K562 (cell line): Measurements from ENCODE around the gene ATF3.

Experiments
- CBFB ChIP-seq: sonication (generic); formaldehyde crosslinking; IDR thresholded peaks from 2 replicates; pipeline ENCODE4 v1.4.0; 2020; ENCODE audit warnings: mild to moderate bottlenecking, missing genetic modification reagents
- CBX3 ChIP-seq, 2 experiments: IDR thresholded peaks; 1 replicate in 1 of 2; 2 replicates in 1 of 2; pipeline ENCODE4 v1.6.1; 2012; ENCODE audit warnings: inconsistent platforms in 2 of 2, low read length in 2 of 2, borderline replicate concordance in 1 of 2, control low read depth in 1 of 2
- CTCF ChIP-seq, 3 experiments: IDR thresholded peaks in 2 of 3; conservative IDR thresholded peaks in 1 of 3; 2 replicates each; pipeline ENCODE4 v1.5.1; 2011 to 2012; ENCODE audit warnings: low read length in 3 of 3, mild to moderate bottlenecking in 3 of 3, control low read depth in 2 of 3, improper control_type of control experiment in 1 of 3, inconsistent platforms in 1 of 3, low read depth in 1 of 3, mixed read lengths in 1 of 3, moderate library complexity in 1 of 3; ENCODE audit not compliant: insufficient read depth in 2 of 3
- HOMEZ ChIP-seq: fragments of 250-450 bp; sonication (Bioruptor Pico); IDR thresholded peaks from 2 replicates; pipeline ENCODE4 v1.4.0; 2020; ENCODE audit warnings: mild to moderate bottlenecking, moderate library complexity
- MAFK ChIP-seq: IDR thresholded peaks from 2 replicates; pipeline ENCODE4 v1.6.1; 2011; ENCODE audit warnings: low read length, improper control_type of control experiment
- NONO ChIP-seq, 2 experiments: fragments of 200-400 bp in 1 of 2; fragments of 450-650 bp in 1 of 2; formaldehyde crosslinking in 1 of 2; IDR thresholded peaks; 2 replicates each; pipeline ENCODE4 v1.6.1; 2017; ENCODE audit warnings: low read depth in 2 of 2, mild to moderate bottlenecking in 2 of 2, moderate library complexity in 2 of 2, low read length in 1 of 2
- POLR2A ChIP-seq: fragments of 450-650 bp; conservative IDR thresholded peaks from 2 replicates; pipeline ENCODE4 v1.6.1; 2016
- RBM25 ChIP-seq: fragments of 200-400 bp; formaldehyde crosslinking; IDR thresholded peaks from 2 replicates; pipeline ENCODE4 v1.6.1; 2018; ENCODE audit warnings: low read length, low read depth, moderate library complexity; ENCODE audit not compliant: severe bottlenecking
- ZBTB33 ChIP-seq: sonication (generic); formaldehyde crosslinking; IDR thresholded peaks from 2 replicates; pipeline ENCODE4 v1.8.1; 2023; ENCODE audit warnings: mild to moderate bottlenecking, missing genetic modification reagents
- ZBTB8A ChIP-seq: fragments of 450-650 bp; IDR thresholded peaks from 2 replicates; pipeline ENCODE4 v1.6.1; 2018; ENCODE audit warnings: mild to moderate bottlenecking, moderate library complexity; ENCODE audit not compliant: partially characterized antibody
- ZNF140 ChIP-seq: fragments of 250-450 bp; sonication (Bioruptor Pico); IDR thresholded peaks from 2 replicates; pipeline ENCODE4 v1.8.0; 2021; ENCODE audit warnings: moderate library complexity, mild to moderate bottlenecking, inconsistent platforms
- ZNF146 ChIP-seq: IDR thresholded peaks from one replicate; pipeline ENCODE4 v1.6.1; 2018; ENCODE audit warnings: missing compliant biosample characterization; ENCODE audit not compliant: unreplicated experiment
- ZNF785 ChIP-seq: fragments of 250-450 bp; sonication (Bioruptor Pico); IDR thresholded peaks from 2 replicates; pipeline ENCODE4 v1.4.0; 2020; ENCODE audit warnings: mild to moderate bottlenecking

- TF ChIP-seq POLR2A (no peak), ZBTB8A (no peak), RBM25 (no peak), CTCF (IDR thresholded peaks at IDR 0.05 in 2 of 3, conservative IDR thresholded peaks at IDR 0.05 in 1 of 3; ENCODE audit: insufficient read depth in 2 of 3, low read depth in 1 of 3, low read length in 3 of 3) (no peak), ZNF785 (CRISPR knock-in tag) (no peak), CBX3 (IDR thresholded peaks at IDR 0.05; ENCODE audit: borderline replicate concordance in 1 of 2, low read length in 2 of 2) (no peak), ZNF146 (CRISPR knock-in tag) (no peak), ZBTB33 (CRISPR knock-in tag) (no peak), CBFB (no peak), MAFK (no peak), HOMEZ (CRISPR knock-in tag) (no peak), NONO (IDR thresholded peaks at IDR 0.05; ENCODE audit: low read depth in 2 of 2, low read length in 1 of 2) (no peak), ZNF140 (no peak)
Observed at GRCh38 chr1:212586206-212587015, 22.1 kb upstream of the ATF3 start.
